K562 (cell line): Measurements from ENCODE around the gene MARK3. TPM values are rescaled to one million over a fixed set of nuclear protein-coding genes. Genes with fewer than 3 reads are reported as not detected.

Source experiments
- ATF3 ChIP-seq, 2 experiments: fragments of 450-650 bp in 1 of 2; sonication (generic) in 1 of 2; formaldehyde crosslinking in 1 of 2; IDR thresholded peaks in 1 of 2; conservative IDR thresholded peaks in 1 of 2; 2 replicates each; pipeline versions ENCODE4 v1.6.1 to v1.8.1; 2016 to 2023; ENCODE audit warnings: mild to moderate bottlenecking in 2 of 2, moderate library complexity in 2 of 2, inconsistent platforms in 1 of 2, missing genetic modification reagents in 1 of 2
- ATF4 ChIP-seq: fragments of 450-650 bp; formaldehyde crosslinking; IDR thresholded peaks from 2 replicates; pipeline ENCODE4 v1.4.0; 2022; ENCODE audit warnings: mild to moderate bottlenecking, moderate library complexity
- BACH1 ChIP-seq: fragments of 200-800 bp; sonication (Bioruptor generic); IDR thresholded peaks from 2 replicates; pipeline ENCODE4 v1.6.1; 2016; ENCODE audit warnings: missing genetic modification characterization, missing compliant biosample characterization
- CBX3 ChIP-seq, 2 experiments: IDR thresholded peaks; 1 replicate in 1 of 2; 2 replicates in 1 of 2; pipeline ENCODE4 v1.6.1; 2012; ENCODE audit warnings: inconsistent platforms in 2 of 2, low read length in 2 of 2, borderline replicate concordance in 1 of 2, control low read depth in 1 of 2
- CEBPB ChIP-seq: fragments of 450-650 bp; IDR thresholded peaks from 2 replicates; pipeline ENCODE4 v1.6.1; 2016; ENCODE audit warnings: missing genetic modification characterization, missing compliant biosample characterization
- CHAMP1 ChIP-seq: fragments of 450-650 bp; IDR thresholded peaks from 2 replicates; pipeline ENCODE4 v1.6.1; 2016; ENCODE audit warnings: mild to moderate bottlenecking
- EP400 ChIP-seq: fragments of 450-650 bp; IDR thresholded peaks from 2 replicates; pipeline ENCODE4 v1.6.1; 2017; ENCODE audit warnings: antibody characterized with exemption, mild to moderate bottlenecking, moderate library complexity
- ETV1 ChIP-seq: fragments of 450-650 bp; conservative IDR thresholded peaks from 2 replicates; pipeline ENCODE4 v1.6.1; 2016; ENCODE audit warnings: missing genetic modification characterization, control low read depth, low read depth, missing compliant biosample characterization
- ID3 ChIP-seq, 2 experiments: fragments of 250-450 bp in 1 of 2; fragments of 450-650 bp in 1 of 2; sonication (Bioruptor Pico) in 1 of 2; IDR thresholded peaks; 2 replicates each; pipeline versions ENCODE4 v1.6.1 to v1.8.0; 2016 to 2021; ENCODE audit warnings: mild to moderate bottlenecking in 2 of 2, moderate library complexity in 2 of 2, missing compliant biosample characterization in 1 of 2, missing genetic modification characterization in 1 of 2
- JUN ChIP-seq, 2 experiments: sonication (generic) in 1 of 2; formaldehyde crosslinking in 1 of 2; IDR thresholded peaks; 2 replicates each; pipeline versions ENCODE4 v1.6.1 to v1.8.0; 2012 to 2022; ENCODE audit warnings: borderline replicate concordance in 2 of 2, mild to moderate bottlenecking in 2 of 2, improper control_type of control experiment in 1 of 2, low read depth in 1 of 2, low read length in 1 of 2, missing genetic modification reagents in 1 of 2
- MECOM ChIP-seq: fragments of 250-450 bp; sonication (Bioruptor Pico); IDR thresholded peaks from 2 replicates; pipeline ENCODE4 v1.8.0; 2022; ENCODE audit warnings: inconsistent platforms
- SETDB1 ChIP-seq: IDR thresholded peaks from one replicate; pipeline ENCODE4 v1.6.1; 2012; ENCODE audit warnings: low read length, control low read depth, inconsistent platforms
- SMAD4 ChIP-seq: fragments of 250-450 bp; sonication (Bioruptor Pico); conservative IDR thresholded peaks from 2 replicates; pipeline ENCODE4 v1.8.0; 2021; ENCODE audit warnings: inconsistent platforms, mild to moderate bottlenecking, moderate library complexity
- ZEB2 ChIP-seq: fragments of 450-650 bp; IDR thresholded peaks from 2 replicates; pipeline ENCODE4 v1.6.1; 2016
- ZNF175 ChIP-seq: fragments of 200-800 bp; sonication (Bioruptor generic); IDR thresholded peaks from 2 replicates; pipeline ENCODE4 v1.6.1; 2016; ENCODE audit warnings: low read depth, mild to moderate bottlenecking, missing genetic modification characterization, missing compliant biosample characterization
- ZNF311 ChIP-seq: fragments of 250-450 bp; sonication (Bioruptor Pico); IDR thresholded peaks from 2 replicates; pipeline ENCODE4 v1.4.0; 2020; ENCODE audit warnings: mild to moderate bottlenecking, moderate library complexity
- ZNF512 ChIP-seq: IDR thresholded peaks from 2 replicates; pipeline ENCODE4 v1.6.1; 2016; ENCODE audit warnings: missing genetic modification characterization, missing compliant biosample characterization
- ZSCAN32 ChIP-seq: fragments of 450-650 bp; formaldehyde crosslinking; IDR thresholded peaks from 2 replicates; pipeline ENCODE4 v1.4.0; 2020; ENCODE audit warnings: mild to moderate bottlenecking, moderate library complexity
- polyA plus RNA-seq, 8 experiments: library from polyadenylated mRNA; depleted of rRNA in 4 of 8; stranded (reverse) in 5 of 8; unstranded in 3 of 8; fragments of >200 nt; fragmentation: Nextera tagmentation in 2 of 8; fragmentation: Illumina TruSeq in 1 of 8; extraction: Ambion mirVana in 2 of 8; extraction: Trizol in 1 of 8; gene quantifications; 2 replicates each; pipeline versions ENCODE4 v1.2.1 to v1.2.3, GENCODE V29; 2011 to 2014; ENCODE audit warnings: inconsistent platforms in 1 of 8, missing spikeins in 1 of 8
- total RNA-seq, 7 experiments: library from RNA; depleted of rRNA in 6 of 7; stranded (reverse); fragments of >200 nt in 6 of 7; fragmentation: Illumina TruSeq in 2 of 7; extraction: Trizol in 2 of 7; gene quantifications; 2 replicates each; pipeline versions ENCODE4 v1.2.1 to v1.2.3, GENCODE V29; 2011 to 2021; ENCODE audit warnings: low replicate concordance in 1 of 7

The MARK3 gene
- total and polyA plus RNA-seq, 9 of the 15 experiments (the other 6 are each of a cell fraction or from before 2014, with no cell fraction given): 10.1 to 68.7 (median 56.3) TPM

GRCh38 chr14:103361867-103362266 is 23.3 kb upstream of the MARK3 start (continued):
- 0 out of 2 replicates have a peak, but pooled peaks have one; percentile 32 for TF ChIP-seq CHAMP1
- no peak for TF ChIP-seq ID3 (CRISPR knock-in tag; IDR thresholded peaks at IDR 0.05)
- TF ChIP-seq ID3 (tag; IDR thresholded peaks at IDR 0.05): peak; percentile 56; the same call in 1 of the 2 replicates
- peak; percentile 45; the same call in 1 of the 2 replicates for TF ChIP-seq MECOM (CRISPR knock-in tag)
- peak; percentile 78 for TF ChIP-seq CEBPB (tag)
- TF ChIP-seq ZSCAN32 (CRISPR knock-in tag): peak; percentile 80
- TF ChIP-seq ATF4 (CRISPR knock-in tag): peak; percentile 90
- no peak for TF ChIP-seq ZNF512
- TF ChIP-seq JUN (IDR thresholded peaks at IDR 0.05; ENCODE audit: borderline replicate concordance, low read depth, low read length): peak; percentile 57; the same call in 1 of the 2 replicates
- no peak for TF ChIP-seq JUN (CRISPR knock-in tag; IDR thresholded peaks at IDR 0.05; ENCODE audit: borderline replicate concordance)
- 0 out of 2 replicates have a peak, but pooled peaks have one; percentile 37 for TF ChIP-seq ETV1 (tag)
- TF ChIP-seq ZNF311 (CRISPR knock-in tag): 0 out of 2 replicates have a peak, but pooled peaks have one; percentile 14
- peak; percentile 94 for TF ChIP-seq ATF3 (IDR thresholded peaks at IDR 0.05)
- TF ChIP-seq ATF3 (CRISPR knock-in tag; conservative IDR thresholded peaks at IDR 0.05): no peak
- TF ChIP-seq ZNF175 (CRISPR knock-in tag): 0 out of 2 replicates have a peak, but pooled peaks have one; percentile 52
- TF ChIP-seq EP400: peak; percentile 42; the same call in 1 of the 2 replicates
- 0 out of 2 replicates have a peak, but pooled peaks have one; percentile 14 for TF ChIP-seq BACH1 (tag)
- no peak for TF ChIP-seq SETDB1
- TF ChIP-seq SMAD4 (CRISPR knock-in tag): peak; percentile 46; the same call in 1 of the 2 replicates
- 0 out of 3 replicates have a peak, but pooled peaks of 1 of the 2 experiments have one; percentile 36 for TF ChIP-seq CBX3 (IDR thresholded peaks at IDR 0.05; ENCODE audit: borderline replicate concordance in 1 of 2, low read length in 2 of 2)
- TF ChIP-seq ZEB2: peak; percentile 40; the same call in 1 of the 2 replicates
